ENCODE results near the gene CPB2.

- TF ChIP-seq POLR2A (IDR thresholded peaks at IDR 0.05): no peak
- no peak for TF ChIP-seq CTCF (IDR thresholded peaks at IDR 0.05 in 4 of 5, conservative IDR thresholded peaks at IDR 0.05 in 1 of 5)
These were observed 24.3 kb upstream of the CPB2 start for GRCh38 chr13:46129124-46129523.
